Sigmoid colon (tissue), 7 donors: ENCODE data around the gene CCSAP. TPM values are rescaled to one million over a fixed set of nuclear protein-coding genes. Genes with fewer than 3 reads are reported as not detected.
"Not testable (repeated sequence)": the region's sequence is repeated elsewhere in the genome, so short reads cannot be mapped to it uniquely, and the experiment has no call there.

Experiments
- DNase-seq: peaks from one replicate; pipeline ENCODE4 v3.0.0-alpha.2; 2019
- H3K27ac ChIP-seq, 4 donors: fragments of 200-600 bp; sonication (generic); one replicate each; pipeline ENCODE4 v1.5.1; 2016 to 2019; ENCODE audit warnings: mild to moderate bottlenecking in 1 of 4
- H3K27me3 ChIP-seq, 3 donors: fragments of 200-600 bp; sonication (generic); one replicate each; pipeline ENCODE4 v1.5.1; 2019; ENCODE audit warnings: mild to moderate bottlenecking in 1 of 3
- H3K36me3 ChIP-seq, 4 donors: fragments of 200-600 bp; sonication (generic); one replicate each; pipeline ENCODE4 v1.5.1; 2016 to 2019
- H3K4me1 ChIP-seq, 4 donors: fragments of 200-600 bp; sonication (generic); one replicate each; pipeline ENCODE4 v1.5.1; 2017 to 2019
- H3K4me3 ChIP-seq, 4 donors: fragments of 200-600 bp; sonication (generic); one replicate each; pipeline ENCODE4 v1.5.1; 2017 to 2019; ENCODE audit warnings: mild to moderate bottlenecking in 2 of 4, moderate library complexity in 1 of 4
- H3K9me3 ChIP-seq, 4 donors: fragments of 200-600 bp in 3 of 4; sonication (generic) in 3 of 4; one replicate each; pipeline versions ENCODE4 v1.5.1 to v1.6.1; 2013 to 2019
- EP300 ChIP-seq, 4 donors: sonication (generic); formaldehyde crosslinking; IDR thresholded peaks; one replicate each; pipeline ENCODE4 v1.6.1; 2017; ENCODE audit warnings: antibody characterized with exemption in 4 of 4
- POLR2A ChIP-seq, 2 donors: fragments of 450-650 bp; IDR thresholded peaks; one replicate each; pipeline ENCODE4 v1.6.1; 2016; ENCODE audit warnings: antibody characterized with exemption in 2 of 2, mild to moderate bottlenecking in 2 of 2, moderate library complexity in 2 of 2
- POLR2AphosphoS5 ChIP-seq, 4 donors: sonication (generic); formaldehyde crosslinking; IDR thresholded peaks; one replicate each; pipeline ENCODE4 v1.6.1; 2017; ENCODE audit warnings: antibody characterized with exemption in 4 of 4
- WGBS, 2 donors: extraction: QIAGEN DNeasy Blood & Tissue Kit; methylation state at CpG; one replicate each; pipeline ENCODE4 v1.1.7; 2013; 5-methylcytosine and 5-hydroxymethylcytosine counted together
- intact Hi-C: fragments of 100-400 bp; cut with DNase I; formaldehyde crosslinking; loops from one replicate; pipeline ENCODE4 v1.15.1; 2023
- polyA plus RNA-seq, 3 donors: library from polyadenylated mRNA; stranded (reverse); fragments of 200-250 nt; gene quantifications; one replicate each; pipeline ENCODE4 v1.2.3, GENCODE V29; 2013
- total RNA-seq, 4 donors: library from RNA; depleted of rRNA; stranded (reverse); fragments of >200 nt; gene quantifications; one replicate each; pipeline ENCODE4 v1.1.0, GENCODE V29; 2016
- TF ChIP-seq, protein P1 (sequence below), 4 experiments: fragments of 450-650 bp in 3 of 4; fragments of 200-600 bp in 1 of 4; IDR thresholded peaks; one replicate each; pipeline ENCODE4 v1.5.1; 2016 to 2019; ENCODE audit warnings: antibody characterized with exemption in 4 of 4, mild to moderate bottlenecking in 3 of 4, moderate library complexity in 2 of 4
- donor health status: healthy with polysubstance abuse.
- donor health status: Bipolar disorder and iron deficiency.
- donor health status: healthy.

The CCSAP gene
- total and polyA plus RNA-seq, 7 donors, result 0.60 to 6.1 (median 3.8) TPM

DNA sequence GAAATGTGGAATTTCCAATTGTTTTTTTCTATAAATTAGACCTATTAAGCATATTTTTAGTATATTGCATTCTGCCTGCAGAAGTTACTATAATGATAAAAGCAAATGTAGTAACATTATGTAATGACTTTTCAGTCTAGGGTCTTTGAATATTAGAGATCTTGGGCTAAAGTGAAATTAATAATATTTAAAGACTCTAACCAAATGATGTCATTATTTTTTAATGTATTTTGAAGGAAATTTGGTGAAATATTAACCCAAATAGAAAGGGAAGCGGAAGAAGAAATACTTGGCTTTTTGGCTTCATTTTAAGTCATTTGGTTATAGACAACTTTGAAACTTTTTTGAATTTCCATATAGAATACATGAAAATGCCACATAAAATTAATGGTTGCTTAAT, 45.1 kb downstream of the CCSAP start:
- Histone ChIP-seq H3K4me3 (no peak overlapping the region), H3K36me3 (peaks cover 8 to 66% (median 27%) of the 10 kb centered on the region in 4 donors), H3K27ac (no peak overlapping the region), H3K27me3 (no peaks in the 10 kb centered on the region), H3K9me3 (no peaks in the 10 kb centered on the region), H3K4me1 (peaks cover 0 to 3% (median 0%) of the 10 kb centered on the region in 4 donors)
- 93 to 97% methylated on average over 1 of the region's 1 CpG for WGBS, 2 donors
- TF ChIP-seq, protein P1, sequence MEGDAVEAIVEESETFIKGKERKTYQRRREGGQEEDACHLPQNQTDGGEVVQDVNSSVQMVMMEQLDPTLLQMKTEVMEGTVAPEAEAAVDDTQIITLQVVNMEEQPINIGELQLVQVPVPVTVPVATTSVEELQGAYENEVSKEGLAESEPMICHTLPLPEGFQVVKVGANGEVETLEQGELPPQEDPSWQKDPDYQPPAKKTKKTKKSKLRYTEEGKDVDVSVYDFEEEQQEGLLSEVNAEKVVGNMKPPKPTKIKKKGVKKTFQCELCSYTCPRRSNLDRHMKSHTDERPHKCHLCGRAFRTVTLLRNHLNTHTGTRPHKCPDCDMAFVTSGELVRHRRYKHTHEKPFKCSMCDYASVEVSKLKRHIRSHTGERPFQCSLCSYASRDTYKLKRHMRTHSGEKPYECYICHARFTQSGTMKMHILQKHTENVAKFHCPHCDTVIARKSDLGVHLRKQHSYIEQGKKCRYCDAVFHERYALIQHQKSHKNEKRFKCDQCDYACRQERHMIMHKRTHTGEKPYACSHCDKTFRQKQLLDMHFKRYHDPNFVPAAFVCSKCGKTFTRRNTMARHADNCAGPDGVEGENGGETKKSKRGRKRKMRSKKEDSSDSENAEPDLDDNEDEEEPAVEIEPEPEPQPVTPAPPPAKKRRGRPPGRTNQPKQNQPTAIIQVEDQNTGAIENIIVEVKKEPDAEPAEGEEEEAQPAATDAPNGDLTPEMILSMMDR (IDR thresholded peaks at IDR 0.05), result no peak
- no peak for TF ChIP-seq POLR2A (IDR thresholded peaks at IDR 0.05)
- no peak for TF ChIP-seq EP300 (IDR thresholded peaks at IDR 0.05)
- no peak for TF ChIP-seq POLR2AphosphoS5 (IDR thresholded peaks at IDR 0.05)
- intact Hi-C loops, result no loop called here
- DNase-seq, result no peak

DNA sequence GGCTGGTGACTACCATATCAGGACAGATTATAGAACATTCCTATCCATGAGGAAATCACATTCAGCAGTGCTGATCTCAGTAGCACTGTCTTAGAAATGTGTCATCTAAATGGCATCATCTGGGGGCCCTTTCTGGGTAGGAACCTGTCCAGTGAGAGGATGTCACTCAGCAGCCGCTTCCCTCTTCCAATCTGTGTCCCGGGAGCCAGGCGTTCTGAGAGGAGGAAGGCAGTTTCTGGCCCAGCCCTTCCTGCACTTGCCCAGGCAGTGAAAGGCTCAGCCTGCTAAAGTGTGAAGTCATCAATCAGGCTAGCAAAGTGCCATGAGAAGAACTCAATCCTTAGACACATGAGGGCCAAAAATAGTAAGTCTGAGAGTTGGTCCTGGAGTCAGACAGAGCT, 46.3 kb downstream of the CCSAP start:
- no peaks in the 10 kb centered on the region for H3K9me3 ChIP-seq
- H3K36me3 ChIP-seq, result peaks cover 8 to 57% (median 27%) of the 10 kb centered on the region in 4 donors
- 89 to 91% methylated on average over 3 of the region's 3 CpGs for WGBS, 2 donors
- no peak for DNase-seq
- H3K27ac ChIP-seq, result peak overlapping the region in 1 of 4 donors; percentile 52
- no peaks in the 10 kb centered on the region for H3K27me3 ChIP-seq
- intact Hi-C loops, result no loop called here
- H3K4me3 ChIP-seq, result no peak overlapping the region
- TF ChIP-seq POLR2A (IDR thresholded peaks at IDR 0.05) (no peak), POLR2AphosphoS5 (IDR thresholded peaks at IDR 0.05) (no peak), EP300 (IDR thresholded peaks at IDR 0.05) (no peak)
- TF ChIP-seq, protein P1 (IDR thresholded peaks at IDR 0.05), result no peak
- H3K4me1 ChIP-seq, result peaks cover 0 to 3% (median 0%) of the 10 kb centered on the region in 4 donors

DNA sequence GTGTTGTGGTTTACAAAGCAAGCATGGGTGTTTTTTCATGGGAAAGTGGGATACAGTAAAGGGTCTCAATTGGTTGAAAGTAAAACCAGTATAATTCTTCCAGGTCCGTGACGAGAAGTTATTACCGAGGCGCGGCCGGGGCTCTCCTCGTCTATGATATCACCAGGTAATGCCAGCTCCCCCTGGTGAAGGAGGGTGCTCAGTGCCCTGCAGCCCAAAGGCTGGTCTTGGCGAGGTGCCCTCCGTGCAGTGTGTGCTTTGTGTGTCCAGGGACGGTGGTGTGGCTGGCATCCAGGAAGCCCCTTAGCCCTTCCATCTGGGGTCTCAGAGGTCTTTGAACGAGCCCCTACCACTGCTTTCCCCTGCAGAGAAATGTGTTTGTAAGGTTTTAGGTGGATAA, 47.1 kb downstream of the CCSAP start:
- Histone ChIP-seq H3K36me3 (peaks cover 8 to 58% (median 27%) of the 10 kb centered on the region in 4 donors), H3K27ac (peak overlapping the region in 1 of 4 donors; percentile 52), H3K4me3 (no peak overlapping the region), H3K4me1 (peaks cover 0 to 3% (median 0%) of the 10 kb centered on the region in 4 donors), H3K27me3 (no peaks in the 10 kb centered on the region), H3K9me3 (no peaks in the 10 kb centered on the region)
- 21 to 73% methylated on average over 11 of the region's 11 CpGs for WGBS, 2 donors
- no peak for TF ChIP-seq EP300 (IDR thresholded peaks at IDR 0.05)
- DNase-seq, result no peak
- intact Hi-C loops, result no loop called here

DNA sequence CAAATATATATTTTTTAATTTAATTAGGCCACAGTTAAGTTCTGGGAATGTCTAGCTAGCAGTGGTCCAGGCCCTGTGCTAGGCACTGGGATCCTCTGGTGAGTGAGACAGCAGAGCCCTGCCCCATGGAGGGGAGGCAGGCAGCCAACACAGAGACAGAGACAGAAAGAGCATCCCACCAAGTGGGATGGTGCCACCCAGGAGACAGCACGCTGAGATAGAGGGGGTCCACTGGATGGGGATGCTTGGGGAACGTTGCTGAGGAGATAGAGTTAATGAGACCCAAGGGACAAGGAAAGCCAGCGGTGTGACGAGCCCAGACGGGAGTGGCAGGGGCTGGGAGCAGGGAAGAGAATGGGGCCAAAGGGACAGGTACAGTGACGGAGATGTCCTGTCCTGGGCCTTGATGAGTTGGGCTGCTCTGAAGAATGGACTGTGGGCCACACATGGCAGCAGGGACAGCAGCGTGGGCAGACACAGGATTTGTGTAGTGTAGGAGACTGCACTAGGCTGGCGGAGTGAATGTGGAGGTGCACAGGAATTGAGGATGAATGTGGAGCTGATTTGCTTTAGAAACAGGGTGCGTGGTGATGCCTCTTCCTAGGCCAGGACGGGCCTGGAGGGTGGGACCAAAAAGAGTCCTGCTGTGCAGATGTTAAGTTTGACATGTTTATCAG, 49.2 kb downstream of the CCSAP start:
- 90 to 95% methylated on average over 10 of the region's 10 CpGs for WGBS, 2 donors
- H3K27ac ChIP-seq, result no peak overlapping the region
- intact Hi-C loops, result no loop called here
- H3K27me3 ChIP-seq, result no peaks in the 10 kb centered on the region
- H3K36me3 ChIP-seq, result peaks cover 0 to 50% (median 10%) of the 10 kb centered on the region in 4 donors
- H3K9me3 ChIP-seq, result no peaks in the 10 kb centered on the region
- TF ChIP-seq, protein P1 (IDR thresholded peaks at IDR 0.05), result no peak
- no peak for TF ChIP-seq POLR2AphosphoS5 (IDR thresholded peaks at IDR 0.05)
- TF ChIP-seq EP300 (IDR thresholded peaks at IDR 0.05), result no peak
- TF ChIP-seq POLR2A (IDR thresholded peaks at IDR 0.05), result no peak
- no peak overlapping the region for H3K4me3 ChIP-seq
- no peak for DNase-seq
- H3K4me1 ChIP-seq, result peaks cover 0 to 3% (median 0%) of the 10 kb centered on the region in 4 donors

DNA sequence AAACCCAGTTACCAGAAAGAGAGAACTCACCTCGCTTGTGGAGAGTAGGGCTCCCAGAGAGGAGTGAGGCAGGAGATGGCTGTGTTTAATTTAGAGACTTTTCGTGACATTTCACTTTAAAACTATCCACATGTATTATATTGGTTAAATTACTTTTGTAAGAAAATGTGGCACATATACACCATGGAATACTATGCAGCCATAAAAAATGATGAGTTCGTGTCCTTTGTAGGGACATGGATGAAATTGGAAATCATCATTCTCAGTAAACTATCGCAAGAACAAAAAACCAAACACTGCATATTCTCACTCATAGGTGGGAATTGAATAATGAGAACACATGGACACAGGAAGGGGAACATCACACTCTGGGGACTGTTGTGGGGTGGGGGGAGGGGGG, 51.2 kb downstream of the CCSAP start:
- H3K36me3 ChIP-seq, result peaks cover 0 to 34% (median 5%) of the 10 kb centered on the region in 4 donors
- DNase-seq, H3K27me3 ChIP-seq, H3K27ac ChIP-seq, H3K9me3 ChIP-seq, intact Hi-C loops, H3K4me3 ChIP-seq: not testable (repeated sequence)
- 96 to 99% methylated on average over 3 to 4 of the region's 4 CpGs for WGBS, 2 donors
- peaks cover 0 to 20% (median 2%) of the 10 kb centered on the region in 4 donors for H3K4me1 ChIP-seq
